H1 (cell line): ENCODE results near the gene PPFIA4. TPM values are rescaled to one million over a fixed set of nuclear protein-coding genes. Genes with fewer than 3 reads are reported as not detected.

ENCODE experiments used
- BCL11A ChIP-seq, 2 experiments: IDR thresholded peaks; one replicate each; pipeline ENCODE4 v1.6.1; 2011; ENCODE audit warnings: low read depth in 2 of 2, low read length in 2 of 2, mild to moderate bottlenecking in 2 of 2
- CHD1 ChIP-seq: IDR thresholded peaks from 2 replicates; pipeline ENCODE4 v1.6.1; 2012; ENCODE audit warnings: low read depth, low read length, improper control_type of control experiment
- CTCF ChIP-seq, 3 experiments: IDR thresholded peaks; 1 replicate in 2 of 3; 2 replicates in 1 of 3; pipeline versions ENCODE4 v1.5.1 to v1.6.1; 2011; ENCODE audit warnings: low read length in 3 of 3, mild to moderate bottlenecking in 3 of 3, inconsistent platforms in 2 of 3, low read depth in 1 of 3, moderate library complexity in 1 of 3; ENCODE audit not compliant: insufficient read depth in 1 of 3; ENCODE audit errors: control extremely low read depth in 1 of 3
- HDAC6 ChIP-seq: IDR thresholded peaks from one replicate; pipeline ENCODE4 v1.7.1; 2012; ENCODE audit warnings: low read depth, mild to moderate bottlenecking, inconsistent platforms, low read length, moderate library complexity
- POLR2A ChIP-seq, 2 experiments: IDR thresholded peaks; 1 replicate in 1 of 2; 2 replicates in 1 of 2; pipeline ENCODE4 v1.6.1; 2011; ENCODE audit warnings: low read depth in 2 of 2, low read length in 2 of 2, mild to moderate bottlenecking in 2 of 2; ENCODE audit errors: control extremely low read depth in 1 of 2
- POU5F1 ChIP-seq: IDR thresholded peaks from 2 replicates; pipeline ENCODE4 v1.6.1; 2011; ENCODE audit warnings: low read depth, mild to moderate bottlenecking, low read length, moderate library complexity
- polyA plus RNA-seq, 7 experiments: library from polyadenylated mRNA; depleted of rRNA in 3 of 7; stranded (reverse) in 5 of 7; unstranded in 2 of 7; fragments of >200 nt in 5 of 7; fragments of 200-250 nt in 2 of 7; gene quantifications; 1 replicate in 5 of 7; 2 replicates in 1 of 7; 4 replicates in 1 of 7; pipeline versions ENCODE4 v1.2.1 to v1.2.3, GENCODE V29; 2011 to 2013; ENCODE audit warnings: missing spikeins in 2 of 7, mixed read lengths in 2 of 7
- total RNA-seq: library from RNA; stranded (reverse); fragmentation: NEBNext Ultra II Directional; extraction: Animal tissue kit (Norgen Biotek cat#: 25700); gene quantifications from 2 replicates; pipeline ENCODE4 v1.2.1, GENCODE V29; 2021

PPFIA4 gene
- total and polyA plus RNA-seq, 2 of the 8 experiments (the other 6 are each of a cell fraction or from before 2014, with no cell fraction given) = 9.0 to 9.9 TPM

GRCh38 chr1:203059485-203059884 lies 33.2 kb downstream of the PPFIA4 start (continued):
- TF ChIP-seq CHD1 (no peak), HDAC6 (no peak), BCL11A (IDR thresholded peaks at IDR 0.05; ENCODE audit: low read depth in 2 of 2, low read length in 2 of 2) (no peak), CTCF (IDR thresholded peaks at IDR 0.05; ENCODE audit: control extremely low read depth in 1 of 3, insufficient read depth in 1 of 3, low read depth in 1 of 3, low read length in 3 of 3) (no peak), POU5F1 (no peak), POLR2A (IDR thresholded peaks at IDR 0.05; ENCODE audit: control extremely low read depth in 1 of 2, low read depth in 2 of 2, low read length in 2 of 2) (no peak)
